Stimulated activated CD4-positive, alpha-beta T cell treated with anti-CD3 and anti-CD28 coated beads, TNF-alpha, amount 100 ng/mL, for 24 hours (primary cell): ENCODE results near the gene FRAS1.

ENCODE experiments used
- DNase-seq, 3 experiments: peaks; one replicate each; pipeline ENCODE4 v3.0.0-alpha.2; 2020; ENCODE audit warnings: low read depth in 3 of 3

The FRAS1 gene

DNA sequence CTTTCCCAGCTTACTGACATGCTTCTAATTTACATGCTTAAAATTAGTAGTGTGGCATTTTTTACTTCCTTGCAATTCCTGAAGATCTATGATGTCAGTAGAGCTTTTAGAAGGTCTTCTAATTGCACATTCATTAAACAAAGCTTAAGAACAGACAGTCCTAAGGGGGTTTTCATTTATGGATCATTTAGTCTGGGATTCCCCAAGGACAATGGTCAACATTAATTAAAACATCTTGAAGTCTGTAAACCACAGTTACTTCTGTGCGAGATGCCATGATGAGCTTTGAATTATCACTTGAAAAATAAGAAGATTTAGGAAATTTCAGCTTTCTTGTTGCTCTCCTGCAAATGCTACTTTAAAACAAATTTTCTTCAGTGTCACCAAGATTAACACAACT lies 514.7 kb downstream of the FRAS1 start:
- no peak for DNase-seq

DNA sequence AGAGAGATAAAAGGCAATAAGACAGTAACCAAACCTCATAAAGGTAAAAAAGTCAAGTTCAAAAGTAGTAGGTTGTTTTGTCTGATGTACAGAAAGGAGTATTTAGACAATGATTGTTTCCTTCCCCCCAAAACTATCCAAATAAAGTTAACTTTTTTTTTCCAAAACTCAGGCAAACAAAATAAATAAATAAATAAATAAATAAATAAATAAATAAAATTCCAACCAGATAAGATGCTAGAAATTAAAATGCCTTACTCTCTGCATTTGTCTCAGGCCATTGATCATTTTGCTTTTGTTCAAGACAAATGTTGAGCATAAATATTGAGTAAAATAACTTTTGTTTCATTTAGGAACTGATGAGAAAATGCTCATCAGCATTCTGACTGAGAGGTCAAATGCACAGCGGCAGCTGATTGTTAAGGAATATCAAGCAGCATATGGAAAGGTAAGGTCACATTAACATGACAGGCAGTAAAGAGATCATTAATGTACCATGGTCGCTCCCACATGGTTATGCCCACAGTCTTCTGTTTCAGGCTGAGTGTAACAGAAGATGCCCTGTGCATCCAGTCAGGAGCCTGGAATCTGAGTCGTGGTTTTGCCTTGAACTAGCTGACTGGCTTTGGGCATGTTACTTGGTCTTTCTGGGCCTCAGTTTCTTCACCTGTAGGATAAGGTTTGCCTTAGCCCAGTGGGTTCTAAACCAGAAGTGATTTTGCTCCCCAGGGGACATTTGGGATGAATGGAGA lies 521.7 kb downstream of the FRAS1 start:
- DNase-seq, result no peak

DNA sequence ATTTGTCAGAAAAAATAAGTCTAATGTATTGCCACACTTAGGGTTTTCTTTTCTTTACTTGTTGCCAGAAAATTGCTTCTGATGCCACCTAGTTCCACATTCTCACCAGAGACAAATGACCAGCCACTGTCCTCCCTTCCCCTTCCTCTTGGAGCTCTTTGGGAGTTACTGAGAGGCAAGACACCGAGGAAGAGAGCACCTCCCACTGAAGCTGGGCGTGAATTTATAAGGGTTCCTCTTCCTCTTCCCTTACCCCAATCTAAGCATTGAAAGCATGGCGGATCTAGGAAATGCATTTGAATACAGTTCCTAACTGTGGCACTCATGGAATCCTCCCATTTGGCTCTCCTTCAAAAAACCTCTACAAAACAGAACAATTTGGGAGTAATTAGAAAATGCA lies 524.5 kb downstream of the FRAS1 start:
- DNase-seq, result no peak

DNA sequence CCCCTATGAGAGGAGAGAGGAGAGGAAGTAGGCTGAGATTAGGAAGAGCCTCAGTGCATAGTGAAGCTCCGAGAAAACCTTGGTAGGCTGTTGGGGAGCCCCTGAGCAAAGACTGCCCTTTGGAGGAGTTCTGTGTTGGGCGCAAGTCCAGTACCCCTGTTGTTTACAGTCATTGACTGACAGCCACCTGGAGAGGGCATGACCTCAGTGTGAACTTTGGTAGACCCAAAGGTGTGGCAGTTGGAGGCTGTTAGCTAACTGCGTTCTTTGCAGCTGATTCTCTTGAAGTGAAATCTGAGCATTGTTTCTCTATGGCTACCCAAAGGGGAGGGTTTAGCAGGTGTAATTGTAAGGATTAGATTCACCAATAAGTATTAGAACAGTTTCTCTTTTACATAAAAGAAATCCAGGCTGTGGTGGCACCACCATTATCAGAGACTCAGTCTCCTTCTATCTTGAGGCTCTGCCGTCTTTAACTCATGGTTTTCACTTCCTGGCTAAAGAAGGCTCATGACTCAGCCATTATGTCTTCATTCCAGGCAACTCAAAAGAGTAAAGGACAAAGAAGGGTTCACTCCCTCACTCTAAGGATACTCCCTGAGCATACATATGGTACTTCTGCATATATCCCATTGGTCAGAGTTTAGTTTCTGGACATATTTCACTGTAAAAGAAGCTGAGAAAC lies 527.9 kb downstream of the FRAS1 start:
- no peak for DNase-seq

DNA sequence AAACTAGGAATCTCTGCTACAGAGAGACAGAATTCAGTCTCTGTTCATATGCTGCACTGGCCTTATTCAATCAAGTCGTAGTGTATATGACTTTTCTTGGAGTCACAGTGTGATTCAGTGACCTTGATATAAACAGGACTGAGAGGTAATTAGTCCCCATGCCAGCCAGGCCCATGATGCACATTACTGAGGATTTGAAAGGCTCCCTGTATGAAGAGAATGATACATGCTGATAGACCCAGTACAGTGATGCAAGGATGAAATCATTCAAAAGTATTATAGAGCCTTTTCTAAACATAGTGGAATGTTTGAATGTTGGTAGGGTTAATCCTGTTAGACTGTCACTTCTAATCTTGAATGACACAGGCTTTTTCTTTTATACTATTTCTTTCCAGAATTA lies 528.5 kb downstream of the FRAS1 start:
- DNase-seq, result no peak

DNA sequence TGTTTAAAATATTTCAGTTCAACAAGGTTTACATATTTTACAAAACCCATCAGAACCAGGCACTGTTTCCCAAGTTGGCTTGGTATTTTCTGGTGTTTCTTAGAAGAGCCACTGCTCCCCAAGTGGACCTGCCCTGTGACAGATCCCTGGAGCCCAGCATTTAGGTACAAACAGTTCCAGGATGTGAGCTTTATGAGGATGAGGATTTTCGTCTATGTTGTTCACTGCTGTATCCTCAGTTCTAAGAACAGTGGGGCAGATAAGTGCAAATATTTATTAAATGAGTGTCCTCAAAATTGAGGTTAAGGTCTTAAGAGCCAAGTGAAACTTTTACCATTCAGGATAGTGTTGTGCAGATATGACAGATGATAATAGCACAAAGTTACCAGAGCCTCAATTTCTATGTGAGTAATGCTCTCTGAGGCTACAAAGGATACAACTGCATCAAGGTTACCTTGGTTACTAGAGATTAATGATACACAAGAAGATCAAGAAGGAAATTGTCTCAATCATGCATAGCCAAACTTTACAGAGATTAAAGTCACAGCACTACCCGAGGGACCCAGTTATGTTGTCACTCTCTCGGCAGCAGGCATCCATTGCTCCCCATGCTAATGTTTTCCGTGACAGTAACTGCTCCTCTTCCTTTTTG lies 531.9 kb downstream of the FRAS1 start:
- DNase-seq, result no peak

DNA sequence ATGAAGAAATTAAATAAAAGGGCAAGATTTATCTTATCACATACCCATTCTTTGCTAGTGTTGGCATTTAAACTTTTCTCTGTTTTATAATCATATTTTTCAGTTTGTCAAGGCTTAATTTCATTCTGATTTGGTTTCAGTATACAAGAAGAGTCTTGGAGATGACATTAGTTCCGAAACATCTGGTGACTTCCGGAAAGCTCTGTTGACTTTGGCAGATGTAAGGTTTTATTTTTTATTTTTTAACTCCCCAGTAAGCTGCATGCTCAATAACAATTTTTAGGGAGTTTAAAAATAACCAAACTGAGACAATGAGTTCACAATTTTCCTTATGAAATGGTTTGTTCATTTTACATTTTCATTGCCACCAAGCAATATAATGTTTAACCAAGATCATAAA lies 534.3 kb downstream of the FRAS1 start:
- DNase-seq, result no peak

DNA sequence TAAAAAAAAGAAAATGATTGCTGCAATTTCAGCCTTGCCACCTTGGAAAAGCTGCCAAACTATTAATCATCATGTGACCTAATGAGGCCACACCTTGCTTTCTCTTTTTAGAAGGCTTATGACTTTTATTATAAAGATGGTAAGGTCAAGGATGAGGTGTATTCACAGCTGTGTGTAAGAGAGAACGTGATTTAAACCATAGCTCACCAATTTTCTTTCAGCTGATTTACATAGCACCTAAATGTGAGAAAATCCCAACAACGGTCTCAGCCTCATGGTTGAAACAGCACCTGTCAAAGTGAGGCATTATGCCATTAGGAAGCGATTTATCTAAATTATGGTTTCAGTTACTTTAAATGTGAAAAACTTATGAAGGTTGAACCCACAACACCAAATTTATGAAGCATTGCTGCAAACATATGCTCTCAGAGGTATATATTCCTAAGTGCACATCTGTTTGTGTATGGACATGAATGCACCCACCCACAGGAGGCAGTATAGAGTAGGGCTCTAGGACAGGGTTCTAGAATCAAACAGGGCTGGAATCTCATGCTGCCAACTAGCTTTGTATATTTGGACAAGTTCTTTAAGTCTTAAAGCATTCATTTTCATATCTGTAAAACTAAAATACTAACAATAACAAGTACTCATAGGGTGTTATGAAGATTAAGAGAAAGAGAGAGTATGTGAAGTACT lies 535.1 kb downstream of the FRAS1 start:
- no peak for DNase-seq
